NCI-H146 treated with DMSO at 0.1 percent for 48 hours (cell line): ENCODE measurements around the gene PLEKHA6.

ENCODE experiments used
- DNase-seq: peaks from one replicate; lab custom pipeline; 2025; ENCODE audit not compliant: unreplicated experiment; lab: John Stamatoyannopoulos, UW

Gene PLEKHA6

DNA sequence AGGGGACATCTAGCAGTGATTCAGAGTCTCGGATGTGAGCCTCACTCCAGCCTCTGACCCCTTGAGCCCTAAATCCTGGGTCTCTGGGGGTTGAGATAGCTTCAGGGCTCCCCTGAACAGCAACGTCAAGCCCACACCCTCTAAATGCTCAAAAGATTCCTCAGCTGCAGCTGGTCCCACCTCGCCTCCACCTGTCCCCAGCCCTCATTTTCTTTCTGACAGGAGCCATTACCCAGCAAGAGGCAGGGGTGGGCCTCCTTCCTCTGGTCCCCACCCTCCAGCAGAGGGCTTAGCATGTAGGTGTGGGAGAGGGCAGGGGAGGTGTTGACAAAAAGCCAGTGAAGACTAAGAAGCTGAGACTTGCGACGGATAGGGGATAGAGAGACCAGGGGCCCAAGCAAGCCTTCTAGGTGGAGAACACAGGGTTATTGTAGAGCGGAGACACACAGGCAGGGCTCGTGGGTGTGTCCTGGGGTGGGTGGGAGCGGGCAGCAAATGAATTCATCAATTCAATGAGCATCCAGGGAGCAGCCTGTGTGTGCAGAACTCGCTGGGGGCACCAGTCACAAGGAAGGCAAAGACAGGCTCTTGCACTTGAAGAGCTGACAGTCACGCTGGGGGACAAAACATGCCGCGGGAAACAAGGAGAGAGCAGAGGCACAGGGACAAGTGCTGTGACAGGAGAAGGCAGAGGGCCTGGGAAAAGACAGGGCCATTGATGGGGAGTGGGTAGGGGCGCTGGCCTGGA is 97.0 kb downstream of the PLEKHA6 start:
- no peak for DNase-seq

DNA sequence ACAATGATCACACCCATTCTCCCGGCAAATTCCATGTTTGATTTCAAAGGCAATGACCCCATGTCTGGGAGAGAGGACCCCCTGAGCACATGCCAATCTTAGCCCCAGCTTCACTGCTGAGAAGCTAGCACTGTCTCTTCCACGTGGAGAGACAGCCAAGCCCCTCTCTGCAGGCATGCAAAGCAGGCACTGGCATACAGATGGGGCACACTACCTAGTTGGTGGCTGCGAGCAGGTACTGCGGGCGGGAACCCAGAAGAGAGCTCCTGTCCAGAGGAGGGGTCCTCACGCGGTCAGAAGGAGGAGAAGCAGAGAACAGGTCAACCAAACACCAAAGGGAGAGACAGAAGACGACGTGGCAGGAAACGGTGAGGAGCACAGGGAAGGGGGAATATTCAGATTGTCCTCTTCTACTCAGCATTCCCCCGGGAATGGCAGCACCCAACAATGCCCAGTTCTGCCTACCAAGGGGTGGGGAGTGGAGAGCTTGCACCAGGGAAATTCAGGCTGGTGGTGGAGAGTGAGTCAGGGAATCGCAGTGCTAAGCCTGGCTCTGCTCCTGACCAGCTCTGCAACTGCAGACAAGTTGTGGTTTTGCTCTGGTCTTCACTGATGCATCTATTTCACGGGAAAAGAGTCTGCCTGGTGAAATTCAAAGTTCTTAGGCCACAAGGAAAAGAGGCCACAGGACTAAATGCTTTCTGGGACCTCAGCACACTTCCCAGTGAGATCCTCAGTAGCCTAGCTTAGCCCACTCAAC is 97.8 kb downstream of the PLEKHA6 start:
- DNase-seq: no peak

DNA sequence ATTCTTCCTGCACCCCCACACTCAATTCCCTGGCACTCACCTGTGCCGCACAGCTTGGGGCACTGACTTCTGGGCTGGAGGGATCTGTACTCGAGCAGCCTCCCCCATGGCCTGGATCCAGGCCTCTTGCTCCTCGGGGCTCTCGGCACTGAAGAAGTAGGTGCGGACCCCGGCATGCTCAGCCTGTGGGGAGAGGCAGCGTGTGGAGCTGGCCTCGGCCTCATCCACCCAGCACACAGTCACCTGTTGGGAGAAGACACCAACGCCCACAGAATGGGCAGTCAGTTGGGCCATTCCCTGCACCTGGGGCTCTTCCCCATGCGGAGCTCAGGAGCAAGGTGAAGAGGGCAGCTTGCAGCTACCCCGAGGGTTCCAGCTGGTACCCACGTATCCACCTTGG is 98.5 kb downstream of the PLEKHA6 start:
- no peak for DNase-seq

DNA sequence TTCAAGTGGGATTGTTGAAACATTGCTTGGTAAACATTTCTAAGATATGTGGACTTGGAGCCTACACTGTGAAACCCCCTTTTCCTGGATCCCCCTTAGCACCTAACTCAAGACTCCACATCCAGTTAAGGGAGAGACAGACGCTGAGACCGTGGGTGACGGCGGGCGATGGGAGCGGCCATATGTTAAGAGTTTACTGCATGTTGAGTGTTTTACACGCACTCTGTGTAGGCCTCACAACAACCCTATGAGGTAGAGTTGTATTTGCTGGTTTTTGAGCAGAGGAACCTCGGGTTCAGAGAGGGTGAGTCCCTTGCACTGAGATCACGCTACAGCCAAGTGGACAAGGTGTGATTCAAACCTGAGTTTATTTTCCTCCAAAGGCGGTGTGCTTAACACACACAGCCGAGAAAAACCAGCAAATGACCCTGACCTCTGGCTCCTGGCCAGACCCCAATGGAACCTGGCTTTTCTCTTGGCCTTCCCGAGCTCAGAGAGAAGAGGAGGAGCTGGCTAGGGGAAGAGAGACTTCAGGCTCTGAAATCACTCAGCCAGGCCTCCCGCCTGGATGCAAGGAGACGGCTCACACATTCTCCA is 99.0 kb downstream of the PLEKHA6 start:
- DNase-seq: no peak

DNA sequence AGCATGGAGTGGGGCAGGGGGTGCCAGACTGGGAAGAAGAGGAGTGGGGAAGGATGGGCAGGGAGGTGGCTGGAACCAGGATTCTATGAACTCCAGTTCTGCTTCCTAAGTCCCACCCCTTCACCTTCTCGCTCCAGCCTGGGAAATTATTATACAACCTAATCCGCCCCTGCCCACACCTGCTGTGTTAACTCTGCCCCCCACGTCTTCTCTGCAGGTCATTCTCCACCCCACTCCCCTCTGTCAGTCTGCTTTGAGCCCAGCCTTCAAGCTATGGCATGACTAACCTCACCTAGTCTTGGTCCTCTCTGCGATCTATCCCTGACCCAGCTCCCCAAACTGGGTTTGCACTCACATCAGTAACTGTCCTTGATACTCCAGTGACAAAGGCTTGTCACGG is 99.9 kb downstream of the PLEKHA6 start:
- DNase-seq: no peak

DNA sequence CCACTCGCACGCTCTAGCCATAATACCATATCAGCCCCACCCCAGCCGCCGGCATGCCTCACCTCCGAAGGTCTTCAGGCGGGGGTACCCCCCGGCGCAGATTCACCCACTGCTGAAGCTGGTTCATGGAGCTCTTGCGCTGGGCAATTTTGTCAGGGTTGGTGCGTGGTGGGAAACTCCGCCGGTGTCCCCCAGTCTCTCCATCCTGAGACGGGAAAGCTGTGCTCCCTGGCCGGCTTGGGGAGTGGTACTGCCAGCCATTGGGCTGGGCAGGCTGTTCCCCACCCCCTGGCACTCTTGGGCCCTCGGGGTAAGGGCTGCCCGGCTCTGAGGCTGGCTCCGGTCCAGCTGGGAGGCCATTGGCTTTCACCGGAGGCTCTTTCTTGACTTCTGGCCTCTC is 100.5 kb downstream of the PLEKHA6 start:
- DNase-seq: no peak

DNA sequence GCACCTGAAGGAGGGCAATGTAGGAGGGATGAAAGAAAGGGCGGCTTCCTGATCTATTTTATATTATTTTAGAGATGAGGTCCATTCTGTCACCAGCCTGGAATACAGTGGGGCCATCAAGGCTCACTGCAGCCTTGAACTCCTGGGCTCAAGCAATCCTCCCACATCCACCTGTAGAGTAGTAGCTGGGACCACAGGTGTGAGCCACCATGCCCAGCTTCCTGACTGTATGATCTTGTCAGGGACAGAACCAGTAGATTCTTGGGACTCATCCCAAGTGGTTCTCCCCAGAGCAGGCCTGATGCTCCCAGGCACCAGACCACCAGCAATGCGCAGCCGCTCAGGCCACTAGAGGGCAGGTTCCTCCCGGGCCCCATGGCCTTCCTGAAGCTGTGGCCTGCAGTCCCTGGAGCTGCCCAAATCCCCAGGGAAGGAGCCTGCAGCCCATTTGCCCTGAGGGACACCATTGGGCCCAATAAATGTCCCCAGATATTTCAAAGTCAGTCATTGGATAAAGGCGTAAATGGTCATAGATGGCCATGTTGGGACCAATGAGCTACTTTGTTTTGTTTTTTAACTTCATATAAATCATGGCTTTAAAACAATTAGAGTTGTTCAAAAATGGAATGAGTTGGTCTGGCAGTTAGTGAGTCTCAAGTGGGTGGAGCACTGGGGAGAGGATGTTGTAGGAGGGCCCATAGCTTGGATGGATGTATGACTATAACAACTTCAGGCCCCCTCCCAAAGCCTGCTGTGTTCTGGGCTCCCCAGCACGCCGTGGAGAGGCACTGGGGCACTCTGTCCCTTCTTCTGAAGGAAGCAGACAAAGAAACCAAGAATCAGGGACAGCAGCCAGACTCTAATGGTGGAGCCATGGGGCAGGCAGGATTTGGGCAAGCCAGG is 101.3 kb downstream of the PLEKHA6 start:
- no peak for DNase-seq

DNA sequence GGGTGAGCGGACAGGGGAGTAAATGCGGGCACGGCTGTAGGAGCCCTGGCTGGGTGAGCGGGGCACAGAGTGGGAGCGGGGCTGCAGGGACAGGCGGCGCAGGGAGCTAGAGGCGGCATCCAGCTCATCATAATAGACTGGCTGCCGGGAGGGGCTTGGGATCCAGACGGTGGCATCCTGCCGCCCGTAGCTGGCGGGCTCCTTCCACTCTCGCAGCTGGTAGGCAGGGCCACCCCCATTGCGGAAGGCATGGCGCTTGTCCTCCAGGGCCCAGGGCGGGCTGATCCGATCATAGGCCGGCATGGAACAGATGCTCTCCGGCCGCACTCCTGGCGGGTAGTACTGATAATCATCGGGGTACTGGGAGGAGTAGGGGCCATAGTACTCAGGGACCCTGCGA is 102.3 kb downstream of the PLEKHA6 start:
- DNase-seq: no peak

DNA sequence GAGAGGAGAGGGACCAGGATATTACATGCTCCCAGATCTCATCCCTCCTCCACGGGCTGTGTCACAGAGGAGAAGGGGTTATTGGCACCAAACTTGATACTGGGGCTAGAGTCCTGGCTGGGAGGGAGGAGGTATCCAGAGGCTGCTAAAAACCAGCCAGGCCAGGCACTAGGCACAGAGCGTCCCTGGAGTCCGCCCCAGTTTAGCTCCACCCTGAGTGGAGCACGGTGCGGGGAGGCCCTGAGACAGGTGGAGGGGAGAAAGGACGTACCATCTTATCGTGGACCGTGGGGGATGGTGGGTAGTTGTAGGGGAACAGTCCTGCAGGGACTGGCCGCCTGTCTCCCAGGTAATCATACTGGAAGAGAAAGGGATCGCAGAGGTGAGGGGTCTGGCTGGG is 103.2 kb downstream of the PLEKHA6 start:
- DNase-seq: no peak

DNA sequence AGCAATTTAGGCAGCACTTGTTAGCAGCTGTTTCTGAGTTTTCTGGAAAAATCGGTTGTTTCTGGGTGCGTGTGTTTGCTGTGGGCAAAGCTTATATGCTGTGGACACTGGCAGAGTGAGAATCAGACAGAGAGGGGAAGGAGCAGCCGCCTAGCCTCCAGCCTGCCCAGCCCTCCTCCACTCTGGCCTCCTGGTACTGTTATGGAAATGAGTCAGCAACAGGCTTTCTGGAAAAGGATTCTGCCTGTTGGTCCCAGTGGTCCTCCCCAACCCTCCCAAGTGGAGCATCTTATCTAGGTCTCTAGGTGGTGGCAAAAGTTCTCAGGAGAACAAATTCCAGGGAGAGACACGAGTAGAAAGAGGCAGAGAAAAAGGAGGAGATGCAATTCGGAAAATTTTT is 103.8 kb downstream of the PLEKHA6 start:
- no peak for DNase-seq

DNA sequence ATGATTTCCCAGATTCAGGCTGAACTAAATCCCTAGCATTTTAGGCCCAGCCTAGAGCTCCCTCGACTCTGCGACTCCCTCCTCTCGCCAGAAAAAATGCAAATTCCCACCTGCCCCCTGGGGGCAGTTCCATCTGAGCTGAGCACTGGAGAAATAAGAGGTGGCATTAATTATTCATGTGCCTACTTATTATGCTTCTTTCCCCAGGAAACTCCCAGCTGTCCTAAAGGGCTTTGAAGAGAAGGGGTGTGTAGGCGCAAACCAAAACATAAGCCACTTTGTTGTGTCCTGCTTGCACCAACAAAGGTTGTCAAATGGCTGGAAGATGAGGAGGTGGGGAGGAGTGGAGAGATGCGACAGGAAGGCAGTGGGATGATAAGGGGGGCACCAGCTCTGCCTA is 104.5 kb downstream of the PLEKHA6 start:
- no peak for DNase-seq

DNA sequence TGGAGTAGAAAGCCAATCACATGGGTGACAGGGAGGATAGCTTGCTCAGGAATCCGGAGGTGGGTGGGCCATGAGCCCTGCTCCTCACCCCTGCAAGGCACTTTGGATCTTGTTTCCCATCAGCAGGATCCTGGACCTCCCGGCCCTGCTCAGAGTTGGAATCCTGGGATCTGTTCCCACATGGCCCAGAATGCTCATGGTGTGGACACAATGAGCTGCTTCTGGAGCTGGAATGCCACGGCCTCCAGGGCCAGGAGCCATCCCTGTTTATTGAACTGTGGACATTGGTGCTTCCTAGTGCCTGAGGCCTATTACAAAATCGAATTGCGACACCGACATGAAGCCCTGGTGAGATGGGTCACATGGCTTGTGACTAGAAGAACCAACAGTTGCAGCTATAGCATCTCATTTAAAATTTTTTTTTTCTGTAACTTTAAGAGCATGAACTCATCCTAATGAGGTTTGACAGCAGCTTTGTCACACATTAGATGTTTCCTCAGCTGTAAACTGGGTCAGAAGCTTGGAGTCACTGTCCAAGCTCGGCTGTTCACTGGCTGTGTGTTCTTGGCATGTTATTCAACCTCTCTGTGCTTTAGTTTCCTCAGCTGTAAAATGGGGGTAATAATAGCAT is 105.6 kb downstream of the PLEKHA6 start:
- no peak for DNase-seq

DNA sequence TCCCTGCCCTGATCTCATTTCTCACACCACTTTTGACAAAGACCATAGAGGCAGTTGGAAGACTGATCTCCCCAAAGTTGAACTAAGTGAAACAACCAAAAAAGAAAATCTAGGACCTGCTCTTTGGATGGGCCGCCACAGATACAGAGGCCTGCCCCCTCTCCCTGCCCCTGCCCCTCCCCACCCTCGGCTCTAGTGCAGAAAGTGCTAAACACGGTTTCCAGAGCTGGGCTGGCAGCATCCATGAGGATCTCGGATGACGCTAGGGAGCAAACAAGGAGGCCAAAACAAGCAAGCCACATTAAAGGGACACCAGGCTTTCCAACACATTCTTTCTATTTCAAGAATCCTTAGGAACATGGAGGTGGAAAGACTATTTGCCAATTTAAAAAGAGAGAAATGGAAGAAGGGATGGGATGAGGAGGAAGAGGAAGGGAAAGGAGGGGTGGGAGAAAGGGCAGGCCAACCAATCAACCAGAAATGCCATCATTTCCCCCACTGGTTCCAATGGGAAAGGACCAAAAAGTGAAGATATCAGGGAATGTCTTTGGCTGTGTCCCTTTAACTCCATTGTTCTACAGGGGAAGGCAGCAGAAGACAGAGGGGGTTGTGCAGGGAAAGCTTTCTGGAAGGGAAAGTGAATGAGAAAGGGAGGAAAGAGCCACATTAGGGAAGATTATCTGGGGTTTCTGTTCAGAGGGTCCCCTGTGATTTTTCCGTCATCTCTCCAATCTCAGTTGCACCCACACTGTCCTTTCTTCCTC is 107.6 kb downstream of the PLEKHA6 start:
- DNase-seq: no peak

DNA sequence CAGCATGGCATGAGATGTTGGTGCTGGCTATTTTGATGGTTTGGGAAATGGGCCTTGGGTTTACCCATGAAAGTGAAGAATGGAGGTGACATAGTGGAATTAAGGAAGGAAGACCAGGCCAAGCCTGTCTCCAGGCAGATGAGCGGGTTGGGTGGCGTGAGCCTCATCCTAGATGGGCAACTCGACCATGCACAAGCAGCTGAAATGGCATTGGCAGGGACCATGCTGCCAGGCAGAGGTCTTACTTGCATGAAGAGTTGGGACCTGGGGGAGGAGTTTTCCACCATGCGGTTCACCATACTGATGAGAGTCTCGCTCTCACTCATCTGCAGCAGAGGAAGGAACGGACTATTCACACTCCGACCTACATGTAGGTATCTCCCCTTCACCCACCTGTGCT is 108.4 kb downstream of the PLEKHA6 start:
- DNase-seq: no peak

DNA sequence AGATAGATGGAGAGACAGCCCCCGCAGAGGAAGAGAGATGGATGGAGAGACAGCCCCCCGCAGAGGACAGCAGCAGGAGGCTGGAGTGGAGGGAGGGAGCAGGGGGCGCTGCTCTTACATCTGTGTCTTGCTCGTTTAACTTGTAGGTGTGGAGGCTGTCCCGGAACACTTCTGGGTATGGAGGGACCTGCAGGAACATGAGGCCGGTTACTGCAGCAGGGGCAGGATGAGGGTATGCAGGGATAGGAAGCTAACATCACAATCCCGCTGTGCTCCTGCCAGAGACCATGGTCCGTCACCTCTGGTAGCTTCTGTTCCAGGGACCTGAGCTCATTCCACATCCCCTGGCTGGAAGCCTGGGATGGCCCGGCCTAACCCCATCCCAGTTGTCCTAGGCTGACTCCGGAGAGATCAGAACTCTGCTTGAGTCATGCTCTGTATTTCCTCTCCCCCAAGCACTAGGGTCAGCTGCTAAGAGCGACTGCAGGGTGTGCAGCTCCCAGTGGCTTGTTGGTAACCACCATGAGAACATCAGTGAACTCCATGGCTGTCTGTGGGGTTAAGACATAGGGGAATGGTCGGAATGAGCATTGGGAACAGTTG is 109.2 kb downstream of the PLEKHA6 start:
- no peak for DNase-seq

DNA sequence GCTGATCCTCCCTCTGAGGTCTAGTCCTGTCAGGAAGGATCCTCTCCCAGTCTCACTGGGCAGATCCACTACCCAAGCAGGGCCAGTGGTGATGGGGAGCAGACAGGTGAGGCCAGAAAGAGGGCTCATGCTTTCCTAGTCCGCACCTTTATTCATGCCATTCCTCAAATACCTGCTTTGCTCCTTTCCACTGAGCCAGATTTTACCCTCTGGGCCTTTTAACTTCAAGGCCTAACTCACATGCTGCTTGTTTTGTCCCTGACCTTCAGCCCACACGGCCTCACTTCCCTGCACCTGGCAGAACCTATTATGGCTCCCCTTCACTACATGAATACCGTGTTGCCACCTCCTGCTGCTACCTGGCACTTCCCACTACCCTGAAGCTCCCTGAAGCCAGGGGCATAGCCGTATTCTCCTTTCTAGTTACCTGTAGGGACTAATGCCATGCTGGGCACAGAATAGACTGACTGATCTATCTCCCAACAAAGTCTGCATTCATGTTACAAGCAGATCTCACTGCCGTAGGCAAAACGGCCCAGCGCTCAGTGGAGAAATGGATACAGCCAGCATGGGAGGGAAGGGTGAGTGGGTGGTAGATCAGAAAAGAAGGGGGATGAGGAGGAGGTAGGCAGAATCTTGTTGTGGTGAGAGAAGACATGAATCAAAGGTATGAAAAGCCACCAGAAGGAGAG is 109.8 kb downstream of the PLEKHA6 start:
- no peak for DNase-seq

DNA sequence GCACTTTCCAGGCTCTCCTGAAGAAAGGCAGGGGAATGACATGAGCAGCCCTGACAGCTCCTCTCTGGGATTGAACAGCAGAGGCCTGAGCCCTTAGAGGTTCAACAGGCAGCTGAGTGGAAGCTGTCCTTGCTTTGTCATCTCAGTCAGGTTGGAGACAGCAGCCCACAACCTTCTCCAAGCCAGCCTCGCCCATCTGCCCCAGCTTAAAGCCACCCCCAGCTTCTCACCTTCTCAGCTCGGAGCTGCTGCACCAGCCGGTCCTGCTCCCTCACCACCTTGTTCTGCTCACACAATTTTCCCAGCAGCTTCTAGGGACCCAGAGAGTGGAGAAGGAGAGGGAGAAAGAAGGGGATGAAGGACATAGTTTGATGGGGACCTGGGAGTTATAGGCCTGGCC is 110.8 kb downstream of the PLEKHA6 start:
- no peak for DNase-seq

DNA sequence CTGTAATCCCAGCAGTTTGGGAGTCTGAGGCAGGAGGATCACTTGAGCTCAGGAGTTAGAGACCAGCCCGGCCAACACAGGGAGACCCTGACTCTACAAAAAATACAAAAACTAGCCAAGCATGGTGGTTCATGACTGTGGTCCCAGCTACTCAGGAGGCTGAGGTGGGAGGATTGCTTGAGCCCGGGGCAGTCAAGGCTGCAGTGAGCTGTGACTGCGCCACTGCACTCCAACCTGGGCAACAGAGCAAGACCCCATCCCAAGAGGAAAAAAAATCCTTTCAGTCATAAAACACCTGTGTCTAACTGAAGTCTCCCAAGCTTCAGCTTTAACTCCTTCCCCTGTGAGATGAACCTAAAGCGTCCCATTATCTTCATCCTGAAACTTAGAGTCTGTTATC is 112.9 kb downstream of the PLEKHA6 start:
- no peak for DNase-seq

DNA sequence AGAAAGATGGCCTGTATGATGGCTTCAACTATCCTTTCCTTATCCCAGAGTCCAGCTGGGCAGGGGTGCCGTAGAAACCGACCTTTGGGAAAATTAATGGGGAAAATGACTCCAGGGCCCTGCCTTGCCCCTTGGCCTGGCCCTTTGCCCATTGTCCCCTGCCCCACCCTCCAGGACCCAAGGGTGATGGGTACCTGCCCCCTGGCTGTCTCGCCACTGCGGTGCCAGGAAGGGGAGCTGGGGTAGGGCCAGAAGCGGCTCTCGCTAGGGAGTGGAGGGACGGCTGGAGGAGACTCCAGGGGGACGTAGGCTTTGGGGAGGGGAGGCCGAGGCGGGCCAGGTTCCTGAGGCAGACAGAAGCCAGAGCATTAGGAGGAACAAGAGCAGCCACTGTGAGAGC is 116.8 kb downstream of the PLEKHA6 start:
- no peak for DNase-seq
